Activated T-helper 17 cell treated with anti-CD3 and anti-CD28 coated beads, Interleukin-2, amount 50 U/mL, for 72 hours (primary cell): ENCODE results near the gene UBE2L6. TPM values are rescaled to one million over a fixed set of nuclear protein-coding genes. Genes with fewer than 3 reads are reported as not detected.
"Not testable (repeated sequence)": the region's sequence is repeated elsewhere in the genome, so short reads cannot be mapped to it uniquely, and the experiment has no call there.

Experiments
- ATAC-seq: fragments of 150-1000 bp; cut with Tn5 transposase; replicated peaks from 2 replicates; pipeline ENCODE4 v1.10.0; 2021; ENCODE audit warnings: mild to moderate bottlenecking, moderate library complexity
- H3K27ac Mint-ChIP-seq: one replicate; pipeline ENCODE4 v1.8.0; 2022; ENCODE audit warnings: mixed read lengths
- H3K27me3 Mint-ChIP-seq: one replicate; pipeline ENCODE4 v1.8.0; 2022; ENCODE audit warnings: mixed read lengths
- H3K36me3 Mint-ChIP-seq: one replicate; pipeline ENCODE4 v1.8.0; 2022; ENCODE audit warnings: low read depth, mild to moderate bottlenecking, mixed read lengths
- H3K4me1 Mint-ChIP-seq: one replicate; pipeline ENCODE4 v1.8.0; 2022; ENCODE audit warnings: mixed read lengths
- H3K4me3 Mint-ChIP-seq: one replicate; pipeline ENCODE4 v1.8.0; 2022; ENCODE audit warnings: mild to moderate bottlenecking, mixed read lengths
- H3K9me3 Mint-ChIP-seq: one replicate; pipeline ENCODE4 v1.8.0; 2022; ENCODE audit warnings: mixed read lengths
- total RNA-seq, 2 donors: library from RNA; stranded (reverse); gene quantifications; one replicate each; pipeline ENCODE4 v1.2.3, GENCODE V29; 2022

The UBE2L6 gene
- total RNA-seq, 2 donors from 2014 or later, result 69.2 to 110 TPM

GRCh38 chr11:57551941-57552340 is 15.5 kb downstream of the UBE2L6 start:
- no peak for ATAC-seq
- peaks cover 94% of the 10 kb centered on the region for H3K36me3 Mint-ChIP-seq
- H3K4me3 Mint-ChIP-seq, result no peak overlapping the region
- H3K27me3 Mint-ChIP-seq, result no peaks in the 10 kb centered on the region
- H3K4me1 Mint-ChIP-seq, result no peaks in the 10 kb centered on the region
- H3K27ac Mint-ChIP-seq, result peak overlapping the region; percentile 15
- no peaks in the 10 kb centered on the region for H3K9me3 Mint-ChIP-seq

- Mint-ChIP-seq H3K36me3 (peaks cover 81% of the 10 kb centered on the region), H3K27ac (no peak overlapping the region), H3K27me3 (no peaks in the 10 kb centered on the region), H3K4me1 (no peaks in the 10 kb centered on the region), H3K4me3 (no peak overlapping the region), H3K9me3 (no peaks in the 10 kb centered on the region)
- no peak for ATAC-seq
Observed at GRCh38 chr11:57549983-57550382, 17.5 kb downstream of the UBE2L6 start.

- Mint-ChIP-seq H3K27ac (peak overlapping the region; percentile 56), H3K27me3 (no peaks in the 10 kb centered on the region), H3K4me3 (no peak overlapping the region), H3K36me3 (peaks cover 61% of the 10 kb centered on the region), H3K9me3 (no peaks in the 10 kb centered on the region), H3K4me1 (no peaks in the 10 kb centered on the region)
- peak; percentile 18 for ATAC-seq
Observed at GRCh38 chr11:57547854-57548377, 19.6 kb downstream of the UBE2L6 start.

- no peaks in the 10 kb centered on the region for H3K4me1 Mint-ChIP-seq
- ATAC-seq, result peak; percentile 77
- H3K36me3 Mint-ChIP-seq, result peaks cover 56% of the 10 kb centered on the region
- no peaks in the 10 kb centered on the region for H3K27me3 Mint-ChIP-seq
- H3K9me3 Mint-ChIP-seq, result no peaks in the 10 kb centered on the region
- no peak overlapping the region for H3K4me3 Mint-ChIP-seq
- peak overlapping the region; percentile 56 for H3K27ac Mint-ChIP-seq
Observed at GRCh38 chr11:57546869-57547475, 20.5 kb downstream of the UBE2L6 start.

GRCh38 chr11:57546451-57546850 is 21.0 kb downstream of the UBE2L6 start:
- Mint-ChIP-seq H3K4me3 (no peak overlapping the region), H3K9me3 (no peaks in the 10 kb centered on the region), H3K4me1 (no peaks in the 10 kb centered on the region), H3K36me3 (peaks cover 51% of the 10 kb centered on the region), H3K27me3 (no peaks in the 10 kb centered on the region), H3K27ac (no peak overlapping the region)
- no peak for ATAC-seq

- ATAC-seq, result no peak
- Mint-ChIP-seq H3K36me3 (peaks cover 47% of the 10 kb centered on the region), H3K27ac (no peak overlapping the region), H3K9me3 (no peaks in the 10 kb centered on the region), H3K4me1 (no peaks in the 10 kb centered on the region), H3K27me3 (no peaks in the 10 kb centered on the region), H3K4me3 (no peak overlapping the region)
Observed at GRCh38 chr11:57545883-57546282, 21.6 kb downstream of the UBE2L6 start.

- no peak overlapping the region for H3K27ac Mint-ChIP-seq
- no peaks in the 10 kb centered on the region for H3K27me3 Mint-ChIP-seq
- H3K9me3 Mint-ChIP-seq, result no peaks in the 10 kb centered on the region
Observed at GRCh38 chr11:57544566-57544965, 22.9 kb downstream of the UBE2L6 start.

GRCh38 chr11:57543593-57543992 is 23.9 kb downstream of the UBE2L6 start:
- H3K9me3 Mint-ChIP-seq, result no peaks in the 10 kb centered on the region
- H3K36me3 Mint-ChIP-seq, result peaks cover 30% of the 10 kb centered on the region
- no peaks in the 10 kb centered on the region for H3K4me1 Mint-ChIP-seq
- H3K27me3 Mint-ChIP-seq, result no peaks in the 10 kb centered on the region
- no peak for ATAC-seq
- H3K4me3 Mint-ChIP-seq, result no peak overlapping the region
- H3K27ac Mint-ChIP-seq, result no peak overlapping the region

More at GRCh38 chr11:57544566-57544965, 22.9 kb downstream of the UBE2L6 start:
- Mint-ChIP-seq H3K4me1 (no peaks in the 10 kb centered on the region), H3K36me3 (peaks cover 38% of the 10 kb centered on the region), H3K4me3 (no peak overlapping the region)
- no peak for ATAC-seq

- H3K9me3 Mint-ChIP-seq, result no peaks in the 10 kb centered on the region
- peak overlapping the region; percentile 50 for H3K27ac Mint-ChIP-seq
- no peak for ATAC-seq
Observed at GRCh38 chr11:57542582-57542981, 24.9 kb downstream of the UBE2L6 start.

GRCh38 chr11:57541169-57541568 is 26.3 kb downstream of the UBE2L6 start:
- no peaks in the 10 kb centered on the region for H3K9me3 Mint-ChIP-seq
- peak overlapping the region; percentile 59 for H3K27ac Mint-ChIP-seq
- H3K4me3 Mint-ChIP-seq, result no peak overlapping the region

More at GRCh38 chr11:57542582-57542981, 24.9 kb downstream of the UBE2L6 start:
- no peaks in the 10 kb centered on the region for H3K4me1 Mint-ChIP-seq
- H3K4me3 Mint-ChIP-seq, result no peak overlapping the region
- H3K36me3 Mint-ChIP-seq, result peaks cover 20% of the 10 kb centered on the region
- no peaks in the 10 kb centered on the region for H3K27me3 Mint-ChIP-seq

GRCh38 chr11:57539342-57539741 is 28.1 kb downstream of the UBE2L6 start:
- ATAC-seq, result no peak

More at GRCh38 chr11:57541169-57541568, 26.3 kb downstream of the UBE2L6 start:
- no peak for ATAC-seq
- H3K27me3 Mint-ChIP-seq, result no peaks in the 10 kb centered on the region
- H3K36me3 Mint-ChIP-seq, result peaks cover 10% of the 10 kb centered on the region
- no peaks in the 10 kb centered on the region for H3K4me1 Mint-ChIP-seq

GRCh38 chr11:57536947-57537619 is 30.4 kb downstream of the UBE2L6 start, which contains the start of gene SMTNL1:
Gene SMTNL1, plus strand, starts transcription at chr11:57537595. Its CDS starts 5,048 bp downstream, at chr11:57542643.
- Mint-ChIP-seq H3K4me1 (no peaks in the 10 kb centered on the region), H3K27me3 (no peaks in the 10 kb centered on the region), H3K36me3 (peaks cover 5% of the 10 kb centered on the region), H3K9me3 (no peaks in the 10 kb centered on the region), H3K27ac (peak within 1 kb of the TSS; percentile 56), H3K4me3 (no peak within 1 kb of the TSS)
- ATAC-seq, result no peak

More at GRCh38 chr11:57539342-57539741, 28.1 kb downstream of the UBE2L6 start:
- peaks cover 10% of the 10 kb centered on the region for H3K36me3 Mint-ChIP-seq
- H3K27me3 Mint-ChIP-seq, result no peaks in the 10 kb centered on the region
- H3K4me3 Mint-ChIP-seq, result no peak overlapping the region
- H3K9me3 Mint-ChIP-seq, result no peaks in the 10 kb centered on the region
- no peaks in the 10 kb centered on the region for H3K4me1 Mint-ChIP-seq
- H3K27ac Mint-ChIP-seq, result no peak overlapping the region

- not testable (repeated sequence) for H3K9me3 Mint-ChIP-seq, H3K4me1 Mint-ChIP-seq
- peaks cover 16% of the 10 kb centered on the region for H3K36me3 Mint-ChIP-seq
Observed at GRCh38 chr11:57534449-57534848, 33.0 kb downstream of the UBE2L6 start.

GRCh38 chr11:57530596-57531507 is 36.6 kb downstream of the UBE2L6 start, which contains the start of gene TIMM10:
Gene TIMM10, minus strand, starts transcription at chr11:57530754. Its CDS starts 565 bp downstream, at chr11:57530189.
- Mint-ChIP-seq H3K27ac (peak within 1 kb of the TSS; percentile 97), H3K4me3 (peak within 1 kb of the TSS; percentile 99), H3K9me3 (no peaks in the 10 kb centered on the region), H3K27me3 (no peaks in the 10 kb centered on the region), H3K36me3 (peaks cover 45% of the 10 kb centered on the region), H3K4me1 (peaks cover 16% of the 10 kb centered on the region)
- peak; percentile 95 for ATAC-seq

More at GRCh38 chr11:57534449-57534848, 33.0 kb downstream of the UBE2L6 start:
- not testable (repeated sequence) for H3K4me3 Mint-ChIP-seq, H3K27me3 Mint-ChIP-seq, ATAC-seq
- peak overlapping the region; percentile 51 for H3K27ac Mint-ChIP-seq
